Measurements from ENCODE around the gene SSBP2.
"Not testable (repeated sequence)": the region's sequence is repeated elsewhere in the genome, so short reads cannot be mapped to it uniquely, and the experiment has no call there.

SSBP2 gene

DNA sequence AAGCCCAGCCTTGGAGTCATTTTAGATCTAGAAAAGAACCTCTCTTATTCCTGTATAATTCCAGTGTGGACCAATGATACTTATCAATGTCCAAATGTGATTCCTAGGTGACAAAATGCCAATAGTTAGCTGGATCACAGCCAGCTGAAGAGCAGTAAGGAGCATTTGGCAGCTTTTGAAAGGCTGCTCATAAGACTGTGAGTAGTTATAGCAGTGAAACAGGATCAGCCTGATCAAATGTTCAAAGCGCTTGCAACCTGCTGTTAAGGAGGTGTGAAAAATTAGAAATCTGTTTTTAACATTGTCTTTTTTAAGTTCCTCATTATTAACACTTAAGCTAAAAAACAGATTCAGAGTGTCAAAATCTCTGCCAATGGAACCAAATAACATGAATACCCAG is 85.1 kb downstream of the SSBP2 start:
- TF ChIP-seq, protein P1, sequence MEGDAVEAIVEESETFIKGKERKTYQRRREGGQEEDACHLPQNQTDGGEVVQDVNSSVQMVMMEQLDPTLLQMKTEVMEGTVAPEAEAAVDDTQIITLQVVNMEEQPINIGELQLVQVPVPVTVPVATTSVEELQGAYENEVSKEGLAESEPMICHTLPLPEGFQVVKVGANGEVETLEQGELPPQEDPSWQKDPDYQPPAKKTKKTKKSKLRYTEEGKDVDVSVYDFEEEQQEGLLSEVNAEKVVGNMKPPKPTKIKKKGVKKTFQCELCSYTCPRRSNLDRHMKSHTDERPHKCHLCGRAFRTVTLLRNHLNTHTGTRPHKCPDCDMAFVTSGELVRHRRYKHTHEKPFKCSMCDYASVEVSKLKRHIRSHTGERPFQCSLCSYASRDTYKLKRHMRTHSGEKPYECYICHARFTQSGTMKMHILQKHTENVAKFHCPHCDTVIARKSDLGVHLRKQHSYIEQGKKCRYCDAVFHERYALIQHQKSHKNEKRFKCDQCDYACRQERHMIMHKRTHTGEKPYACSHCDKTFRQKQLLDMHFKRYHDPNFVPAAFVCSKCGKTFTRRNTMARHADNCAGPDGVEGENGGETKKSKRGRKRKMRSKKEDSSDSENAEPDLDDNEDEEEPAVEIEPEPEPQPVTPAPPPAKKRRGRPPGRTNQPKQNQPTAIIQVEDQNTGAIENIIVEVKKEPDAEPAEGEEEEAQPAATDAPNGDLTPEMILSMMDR (IDR thresholded peaks at IDR 0.05; ENCODE audit: borderline replicate concordance, extremely low read depth, low read length, poor library complexity, severe bottlenecking) = no peak
- TF ChIP-seq EZH2 (IDR thresholded peaks at IDR 0.05; ENCODE audit: borderline replicate concordance, low read depth, low read length, severe bottlenecking) = no peak
- H3K79me2 ChIP-seq (ENCODE audit: insufficient read depth, low read length) = peaks cover 100% of the 10 kb centered on the region
- no peak overlapping the region for H3K9ac ChIP-seq (ENCODE audit: low read depth, low read length)
- no peak overlapping the region for H3K4me2 ChIP-seq (ENCODE audit: insufficient read depth, low read length)
- H3K4me1 ChIP-seq (ENCODE audit: insufficient read depth, low read length) = peaks cover 15% of the 10 kb centered on the region
- H4K20me1 ChIP-seq (ENCODE audit: insufficient read depth, low read length) = peaks cover 37% of the 10 kb centered on the region
- no peak overlapping the region for H3K4me3 ChIP-seq (ENCODE audit: low read depth in 1 of 2, low read length in 2 of 2)
- H3K9me3 ChIP-seq (ENCODE audit: insufficient read depth, low read length, severe bottlenecking) = no peaks in the 10 kb centered on the region
- DNase-seq (no peak), ATAC-seq (ENCODE audit: insufficient read depth, low read depth) (no peak)
- H3K27me3 ChIP-seq (ENCODE audit: insufficient read depth, low read length, poor library complexity) = no peaks in the 10 kb centered on the region
- no peak overlapping the region for H2AFZ ChIP-seq (ENCODE audit: low read depth, low read length)
- H3K36me3 ChIP-seq (ENCODE audit: insufficient read depth, low read length) = peaks cover 36% of the 10 kb centered on the region
- no peak overlapping the region for H3K27ac ChIP-seq (ENCODE audit: low read length)

DNA sequence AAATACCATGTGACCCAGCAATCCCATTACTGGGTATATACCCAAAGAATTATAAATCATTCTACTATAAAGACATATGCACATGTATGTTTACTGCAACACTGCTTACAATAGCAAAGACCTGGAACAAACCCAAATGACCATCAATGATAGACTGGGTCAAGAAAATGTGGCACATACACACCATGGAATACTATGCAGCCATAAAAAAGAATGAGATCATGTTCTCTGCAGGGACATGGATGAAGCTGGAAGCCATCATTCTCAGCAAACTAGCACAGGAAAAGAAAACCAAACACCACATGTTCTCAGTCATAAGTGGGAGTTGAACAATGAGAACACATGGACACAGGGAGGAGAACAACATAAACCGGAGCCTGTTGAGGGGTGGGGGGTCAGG is 90.3 kb downstream of the SSBP2 start:
- H3K36me3 ChIP-seq (ENCODE audit: insufficient read depth, low read length) = peaks cover 41% of the 10 kb centered on the region
- not testable (repeated sequence) for DNase-seq; H3K27ac ChIP-seq (ENCODE audit: low read length); H3K9me3 ChIP-seq (ENCODE audit: insufficient read depth, low read length, severe bottlenecking); H3K4me2 ChIP-seq (ENCODE audit: insufficient read depth, low read length); H3K4me3 ChIP-seq (ENCODE audit: low read depth in 1 of 2, low read length in 2 of 2); H3K27me3 ChIP-seq (ENCODE audit: insufficient read depth, low read length, poor library complexity); H3K9ac ChIP-seq (ENCODE audit: low read depth, low read length); ATAC-seq (ENCODE audit: insufficient read depth, low read depth); H2AFZ ChIP-seq (ENCODE audit: low read depth, low read length)
- H3K79me2 ChIP-seq (ENCODE audit: insufficient read depth, low read length) = peaks cover 100% of the 10 kb centered on the region
- peaks cover 11% of the 10 kb centered on the region for H3K4me1 ChIP-seq (ENCODE audit: insufficient read depth, low read length)
- H4K20me1 ChIP-seq (ENCODE audit: insufficient read depth, low read length) = peaks cover 25% of the 10 kb centered on the region

DNA sequence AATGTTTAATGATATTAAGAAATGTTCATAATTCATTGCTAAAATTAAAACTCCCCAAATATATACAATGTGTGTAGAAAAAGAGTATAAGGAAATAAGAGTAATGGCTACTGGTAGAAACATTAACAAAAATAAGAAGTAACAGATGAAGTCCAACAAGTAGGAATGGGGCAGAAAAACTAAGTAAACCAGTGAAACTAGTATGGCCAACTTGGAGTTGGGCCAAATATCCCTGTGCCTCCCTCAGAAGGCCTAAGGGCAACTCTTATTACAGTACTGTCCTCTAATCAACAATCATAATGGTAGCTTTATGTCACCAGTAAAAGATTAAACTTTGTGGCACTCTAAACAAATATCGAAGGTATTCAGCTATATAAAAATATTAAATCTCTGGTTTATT is 93.5 kb downstream of the SSBP2 start:
- Histone ChIP-seq H3K27me3 (ENCODE audit: insufficient read depth, low read length, poor library complexity) (no peaks in the 10 kb centered on the region), H3K9me3 (ENCODE audit: insufficient read depth, low read length, severe bottlenecking) (no peaks in the 10 kb centered on the region), H2AFZ (ENCODE audit: low read depth, low read length) (no peak overlapping the region), H4K20me1 (ENCODE audit: insufficient read depth, low read length) (peaks cover 32% of the 10 kb centered on the region), H3K36me3 (ENCODE audit: insufficient read depth, low read length) (peaks cover 44% of the 10 kb centered on the region), H3K9ac (ENCODE audit: low read depth, low read length) (no peak overlapping the region), H3K4me1 (ENCODE audit: insufficient read depth, low read length) (peaks cover 29% of the 10 kb centered on the region), H3K79me2 (ENCODE audit: insufficient read depth, low read length) (peaks cover 99% of the 10 kb centered on the region), H3K27ac (ENCODE audit: low read length) (peak overlapping the region; percentile 47; the same call in 1 of the 2 replicates), H3K4me2 (ENCODE audit: insufficient read depth, low read length) (no peak overlapping the region), H3K4me3 (ENCODE audit: low read depth in 1 of 2, low read length in 2 of 2) (no peak overlapping the region)
- DNase-seq = no peak
- TF ChIP-seq, protein P1 (IDR thresholded peaks at IDR 0.05; ENCODE audit: borderline replicate concordance, extremely low read depth, low read length, poor library complexity, severe bottlenecking) = no peak
- no peak for TF ChIP-seq EZH2 (IDR thresholded peaks at IDR 0.05; ENCODE audit: borderline replicate concordance, low read depth, low read length, severe bottlenecking)
- no peak for ATAC-seq (ENCODE audit: insufficient read depth, low read depth)

DNA sequence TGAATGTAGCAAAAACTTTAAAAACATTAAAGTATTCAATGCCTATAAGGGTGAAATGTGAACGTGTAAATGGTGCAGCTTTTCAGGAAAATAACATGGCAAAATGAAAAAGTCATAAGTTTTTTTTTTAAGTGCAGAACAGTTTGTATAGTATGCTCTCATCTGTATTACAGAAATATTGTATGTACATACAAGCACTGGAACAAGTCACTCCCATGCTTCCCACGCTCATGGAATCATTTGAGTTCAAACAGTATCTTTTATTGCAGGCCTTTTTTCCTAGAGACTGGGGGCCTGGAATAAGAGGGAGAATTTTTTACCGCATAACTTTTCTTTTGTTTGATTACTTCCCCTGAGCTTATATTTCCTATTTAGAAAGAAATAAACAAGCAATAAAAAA is 94.1 kb downstream of the SSBP2 start:
- no peak overlapping the region for H2AFZ ChIP-seq (ENCODE audit: low read depth, low read length)
- H3K9ac ChIP-seq (ENCODE audit: low read depth, low read length) = no peak overlapping the region
- H3K4me2 ChIP-seq (ENCODE audit: insufficient read depth, low read length) = no peak overlapping the region
- no peak for TF ChIP-seq EZH2 (IDR thresholded peaks at IDR 0.05; ENCODE audit: borderline replicate concordance, low read depth, low read length, severe bottlenecking)
- TF ChIP-seq, protein P1 (IDR thresholded peaks at IDR 0.05; ENCODE audit: borderline replicate concordance, extremely low read depth, low read length, poor library complexity, severe bottlenecking) = no peak
- H3K79me2 ChIP-seq (ENCODE audit: insufficient read depth, low read length) = peaks cover 99% of the 10 kb centered on the region
- no peaks in the 10 kb centered on the region for H3K27me3 ChIP-seq (ENCODE audit: insufficient read depth, low read length, poor library complexity)
- H4K20me1 ChIP-seq (ENCODE audit: insufficient read depth, low read length) = peaks cover 33% of the 10 kb centered on the region
- ATAC-seq (ENCODE audit: insufficient read depth, low read depth) = no peak
- H3K4me3 ChIP-seq (ENCODE audit: low read depth in 1 of 2, low read length in 2 of 2) = no peak overlapping the region
- no peak for DNase-seq
- H3K4me1 ChIP-seq (ENCODE audit: insufficient read depth, low read length) = peaks cover 32% of the 10 kb centered on the region
- peaks cover 46% of the 10 kb centered on the region for H3K36me3 ChIP-seq (ENCODE audit: insufficient read depth, low read length)
- no peaks in the 10 kb centered on the region for H3K9me3 ChIP-seq (ENCODE audit: insufficient read depth, low read length, severe bottlenecking)
- no peak overlapping the region for H3K27ac ChIP-seq (ENCODE audit: low read length)
